ENCODE results near the gene NF2. TPM values are rescaled to one million over a fixed set of nuclear protein-coding genes. Genes with fewer than 3 reads are reported as not detected.

NF2 gene
- total and polyA plus RNA-seq, 4 donors: 8.9 to 49.7 (median 16.3) TPM

- Histone ChIP-seq H3K4me3 (no peak overlapping the region), H3K9ac (ENCODE audit: insufficient read depth in 1 of 2, low read length in 2 of 2) (no peak overlapping the region), H3K36me3 (ENCODE audit: control insufficient read depth in 4 of 4, insufficient read depth in 4 of 4, low read length in 4 of 4) (no peaks in the 10 kb centered on the region), H3K4me1 (ENCODE audit: control insufficient read depth in 5 of 5, insufficient read depth in 5 of 5, low read length in 5 of 5) (no peaks in the 10 kb centered on the region), H3K9me3 (ENCODE audit: control insufficient read depth in 4 of 4, insufficient read depth in 3 of 4, low read length in 3 of 4) (peaks cover 0 to 3% (median 0%) of the 10 kb centered on the region in 4 donors), H3K27me3 (ENCODE audit: control insufficient read depth in 3 of 3, insufficient read depth in 3 of 3, low read length in 2 of 3) (peaks cover 0 to 5% (median 0%) of the 10 kb centered on the region in 3 donors), H3K27ac (ENCODE audit: low read depth in 1 of 2, low read length in 1 of 2) (no peak overlapping the region)
- ATAC-seq (ENCODE audit: insufficient read depth, low FRiP score): no peak
- DNase-seq: no peak
- TF ChIP-seq CTCF (IDR thresholded peaks at IDR 0.05; ENCODE audit: control extremely low read depth, extremely low read depth): no peak
- 39 to 55% methylated on average over 16 to 18 of the region's 18 CpGs for WGBS, 2 donors
Measured at GRCh38 chr22:29710922-29711593, 107.6 kb downstream of the NF2 start.

GRCh38 chr22:29712119-29712518 is 108.7 kb downstream of the NF2 start:
- Histone ChIP-seq H3K4me3 (no peak overlapping the region), H3K9me3 (ENCODE audit: control insufficient read depth in 4 of 4, insufficient read depth in 3 of 4, low read length in 3 of 4) (peaks cover 0 to 3% (median 0%) of the 10 kb centered on the region in 4 donors), H3K9ac (ENCODE audit: insufficient read depth in 1 of 2, low read length in 2 of 2) (no peak overlapping the region), H3K27ac (ENCODE audit: low read depth in 1 of 2, low read length in 1 of 2) (no peak overlapping the region), H3K27me3 (ENCODE audit: control insufficient read depth in 3 of 3, insufficient read depth in 3 of 3, low read length in 2 of 3) (peaks cover 0 to 5% (median 0%) of the 10 kb centered on the region in 3 donors), H3K4me1 (ENCODE audit: control insufficient read depth in 5 of 5, insufficient read depth in 5 of 5, low read length in 5 of 5) (no peaks in the 10 kb centered on the region), H3K36me3 (ENCODE audit: control insufficient read depth in 4 of 4, insufficient read depth in 4 of 4, low read length in 4 of 4) (no peaks in the 10 kb centered on the region)
- WGBS, 2 donors: 80 to 85% methylated on average over 2 of the region's 2 CpGs
- no peak for ATAC-seq (ENCODE audit: insufficient read depth, low FRiP score)
- TF ChIP-seq CTCF (IDR thresholded peaks at IDR 0.05; ENCODE audit: control extremely low read depth, extremely low read depth): no peak
- no peak for DNase-seq

- Histone ChIP-seq H3K9ac (ENCODE audit: insufficient read depth in 1 of 2, low read length in 2 of 2) (no peak overlapping the region), H3K36me3 (ENCODE audit: control insufficient read depth in 4 of 4, insufficient read depth in 4 of 4, low read length in 4 of 4) (no peaks in the 10 kb centered on the region), H3K27me3 (ENCODE audit: control insufficient read depth in 3 of 3, insufficient read depth in 3 of 3, low read length in 2 of 3) (peaks cover 0 to 8% (median 0%) of the 10 kb centered on the region in 3 donors), H3K4me1 (ENCODE audit: control insufficient read depth in 5 of 5, insufficient read depth in 5 of 5, low read length in 5 of 5) (no peaks in the 10 kb centered on the region), H3K4me3 (no peak overlapping the region), H3K27ac (ENCODE audit: low read depth in 1 of 2, low read length in 1 of 2) (no peak overlapping the region), H3K9me3 (ENCODE audit: control insufficient read depth in 4 of 4, insufficient read depth in 3 of 4, low read length in 3 of 4) (peaks cover 0 to 3% (median 0%) of the 10 kb centered on the region in 4 donors)
- DNase-seq (no peak), ATAC-seq (ENCODE audit: insufficient read depth, low FRiP score) (no peak)
- no peak for TF ChIP-seq CTCF (IDR thresholded peaks at IDR 0.05; ENCODE audit: control extremely low read depth, extremely low read depth)
- WGBS, 2 donors: 63 to 71% methylated on average over 8 of the region's 8 CpGs
Measured at GRCh38 chr22:29713156-29713727, 109.8 kb downstream of the NF2 start.

Measured in lung (tissue), 12 donors.